IPS-18c (cell line): ENCODE measurements around the gene SLC5A7.

Experiments used
- H3K4me3 ChIP-seq: 2 replicates; pipeline ENCODE4 v1.7.0; 2013; ENCODE audit warnings: low read depth, mild to moderate bottlenecking, low read length, moderate library complexity; ENCODE audit not compliant: insufficient read depth
- H3K9me3 ChIP-seq: one replicate; pipeline ENCODE4 v1.6.1; 2013; ENCODE audit warnings: mild to moderate bottlenecking, low read length, moderate library complexity; ENCODE audit not compliant: control insufficient read depth, insufficient read depth

SLC5A7 gene

DNA sequence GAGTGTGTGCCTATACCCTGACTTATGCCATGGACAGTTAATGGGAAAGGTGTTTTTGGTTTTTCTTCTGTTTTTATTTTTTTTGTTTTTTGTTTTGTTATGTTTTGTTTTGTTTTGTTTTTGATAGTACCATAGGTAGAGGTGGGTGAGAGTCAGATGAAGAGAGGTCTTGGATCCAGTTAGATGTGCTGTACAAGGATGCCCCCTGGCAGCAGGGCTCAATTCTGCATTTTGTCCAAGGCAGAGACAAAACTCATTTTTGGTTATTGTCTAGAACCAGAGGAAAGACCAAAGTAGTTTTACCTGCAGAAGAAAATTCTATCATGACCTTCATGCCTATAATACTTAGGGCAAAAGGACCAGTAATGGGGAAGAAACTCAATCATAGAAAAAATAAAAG lies 48.5 kb downstream of the SLC5A7 start:
- no peak overlapping the region for H3K4me3 ChIP-seq

GRCh38 chr2:108048752-108049151 lies 62.4 kb downstream of the SLC5A7 start:
- H3K4me3 ChIP-seq, result no peak overlapping the region
- no peaks in the 10 kb centered on the region for H3K9me3 ChIP-seq

More for the DNA sequence above, 48.5 kb downstream of the SLC5A7 start:
- H3K9me3 ChIP-seq, result peaks cover 8% of the 10 kb centered on the region

DNA sequence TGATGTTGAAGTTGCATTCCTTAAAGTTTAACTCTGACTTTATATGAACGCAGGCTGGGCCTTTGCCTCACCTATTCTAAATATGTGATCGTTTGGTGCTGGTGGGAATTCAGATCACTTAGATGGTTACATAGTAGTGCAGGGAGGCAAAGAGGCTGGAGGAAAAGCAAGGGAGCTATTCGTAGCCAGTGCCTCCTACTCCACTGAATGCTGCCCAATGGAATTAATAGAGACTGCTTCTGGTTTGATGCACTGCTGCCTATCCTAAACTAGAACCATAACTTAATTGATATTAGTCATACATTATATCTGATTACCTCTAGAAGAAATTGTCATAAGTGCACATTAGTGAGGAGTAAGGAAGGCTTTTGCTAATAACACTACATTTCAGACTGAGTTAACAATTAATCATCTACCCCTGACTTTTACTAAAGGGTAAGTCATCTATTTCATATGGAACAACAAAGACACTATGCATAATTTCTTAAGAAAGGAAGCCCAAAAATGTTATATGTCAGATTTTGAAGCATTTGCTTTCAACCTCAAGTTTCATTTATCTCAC lies 72.3 kb downstream of the SLC5A7 start:
- Histone ChIP-seq H3K4me3 (no peak overlapping the region), H3K9me3 (no peaks in the 10 kb centered on the region)

GRCh38 chr2:108061439-108062042 lies 75.2 kb downstream of the SLC5A7 start:
- Histone ChIP-seq H3K9me3 (no peaks in the 10 kb centered on the region), H3K4me3 (no peak overlapping the region)
